Activated CD4-positive, alpha-beta T cell treated with anti-CD3 and anti-CD28 coated beads, Interleukin-2, amount 10 ng/mL, durations not matched to agents 7 days and 5 days (primary cell): ENCODE results near the gene KCNG1. TPM values are rescaled to one million over a fixed set of nuclear protein-coding genes. Genes with fewer than 3 reads are reported as not detected.

ENCODE experiments used
- CTCF ChIA-PET: fragments of 350-600 bp; sonication (Branson Sonifier 250); formaldehyde crosslinking; loops from one replicate; lab custom pipeline; 2021; ENCODE audit warnings: antibody characterized with exemption; lab: Charles Lee
- POLR2A ChIA-PET: fragments of 350-600 bp; sonication (Branson Sonifier 250); formaldehyde crosslinking; loops from one replicate; lab custom pipeline; 2021; ENCODE audit warnings: antibody characterized with exemption; lab: Charles Lee
- DNase-seq: peaks from one replicate; pipeline ENCODE4 v3.0.0-alpha.2; 2020
- H3K27ac Mint-ChIP-seq: one replicate; pipeline ENCODE4 v1.8.0; 2021; ENCODE audit warnings: mild to moderate bottlenecking, moderate library complexity, mixed read lengths
- H3K27me3 Mint-ChIP-seq: one replicate; pipeline ENCODE4 v1.8.0; 2021; ENCODE audit warnings: mixed read lengths
- H3K36me3 Mint-ChIP-seq: one replicate; pipeline ENCODE4 v1.8.0; 2021; ENCODE audit warnings: low read depth, mixed read lengths
- H3K4me1 Mint-ChIP-seq: one replicate; pipeline ENCODE4 v1.8.0; 2021; ENCODE audit warnings: mixed read lengths
- H3K4me3 Mint-ChIP-seq: one replicate; pipeline ENCODE4 v1.8.0; 2021; ENCODE audit warnings: mild to moderate bottlenecking, moderate library complexity, mixed read lengths
- H3K9me3 Mint-ChIP-seq: one replicate; pipeline ENCODE4 v1.8.0; 2021; ENCODE audit warnings: mixed read lengths
- total RNA-seq, 2 experiments: library from RNA; stranded (reverse); gene quantifications; one replicate each; pipeline ENCODE4 v1.2.3, GENCODE V29; 2021

Gene KCNG1
- total RNA-seq, 2 experiments from 2014 or later: not detected

DNA sequence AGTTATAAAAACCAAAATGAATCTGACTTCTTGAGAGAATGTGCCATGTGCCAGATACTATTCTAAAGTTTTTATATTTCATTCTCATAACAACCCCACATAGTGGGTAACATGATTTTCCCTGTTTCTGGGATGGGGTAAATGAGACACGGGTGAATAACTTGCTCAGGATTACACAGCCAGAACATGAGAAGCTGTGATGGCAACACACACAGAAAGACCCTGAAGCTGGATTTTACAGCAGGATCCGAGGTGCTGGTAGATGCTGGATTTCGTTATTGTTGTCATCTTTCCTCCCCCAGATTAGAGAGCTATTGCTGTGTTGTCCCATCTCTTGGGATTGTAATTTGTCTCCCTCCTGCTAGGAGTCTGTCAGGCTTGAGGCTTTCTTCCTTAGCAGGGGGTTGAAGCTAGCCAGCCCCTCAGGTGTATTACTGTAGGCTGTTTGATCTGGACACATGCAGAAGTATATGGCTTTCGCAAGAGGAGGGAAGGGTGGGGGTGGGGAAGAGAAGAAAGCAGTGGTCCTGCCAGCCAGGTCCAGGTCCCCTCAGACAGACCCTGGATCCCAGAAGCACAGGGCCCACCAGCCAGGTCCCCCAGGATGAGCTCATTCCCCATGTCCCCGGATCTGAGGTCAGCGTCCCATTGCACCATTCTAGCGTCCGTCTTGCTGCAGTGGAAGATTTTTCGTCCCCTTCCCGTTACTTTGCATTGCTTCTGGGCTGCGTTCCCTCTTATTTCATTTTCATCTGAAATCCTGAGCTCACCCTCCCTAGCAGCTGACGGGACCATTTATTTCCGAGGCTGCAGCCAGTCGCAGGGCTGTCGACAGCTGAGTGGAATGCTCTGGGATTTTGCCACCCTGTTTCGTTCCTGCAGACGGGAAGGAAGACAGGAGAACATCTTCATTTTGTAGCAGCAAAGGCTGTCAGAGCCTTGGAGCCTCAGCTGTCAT lies 7.3 kb upstream of the KCNG1 start:
- peaks cover 6% of the 10 kb centered on the region for H3K9me3 Mint-ChIP-seq
- no peaks in the 10 kb centered on the region for H3K36me3 Mint-ChIP-seq
- POLR2A ChIA-PET: interaction anchor here (1.1 kb wide), 1 partner anchor 224 kb away, joined by 4 read pairs; no protein-coding TSS in a partner anchor
- H3K4me1 Mint-ChIP-seq: no peaks in the 10 kb centered on the region
- CTCF ChIA-PET: interaction anchor here (0.6 to 1.2 kb wide), 2 partner anchors 43 to 208 kb away, joined by 3 to 5 read pairs; no protein-coding TSS in a partner anchor
- H3K27ac Mint-ChIP-seq: no peak overlapping the region
- no peak overlapping the region for H3K4me3 Mint-ChIP-seq
- no peak for DNase-seq
- peaks cover 50% of the 10 kb centered on the region for H3K27me3 Mint-ChIP-seq

DNA sequence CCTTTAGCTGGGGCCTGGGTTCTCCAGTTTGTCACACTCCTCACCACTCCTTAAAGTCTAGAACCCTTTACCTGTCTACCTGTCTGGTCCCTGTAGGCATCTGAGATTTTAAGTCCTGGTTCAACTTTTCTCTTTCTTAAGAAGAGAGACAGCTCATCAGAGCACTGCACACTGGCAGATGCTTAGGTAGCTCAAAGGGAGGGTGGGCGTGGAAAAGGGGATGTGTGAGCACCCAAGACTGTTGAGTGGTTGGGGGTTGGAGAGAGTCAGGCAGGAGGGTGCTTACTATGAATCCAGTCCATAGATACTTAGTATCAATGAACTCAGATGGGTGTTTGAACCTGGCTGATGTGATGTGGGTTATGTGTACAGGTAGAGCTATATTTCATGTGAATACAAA lies 6.6 kb upstream of the KCNG1 start:
- H3K4me3 Mint-ChIP-seq: no peak overlapping the region
- DNase-seq: no peak
- H3K27me3 Mint-ChIP-seq: peaks cover 53% of the 10 kb centered on the region
- H3K9me3 Mint-ChIP-seq: peaks cover 6% of the 10 kb centered on the region
- POLR2A ChIA-PET: interaction anchor here (1.1 kb wide), 1 partner anchor 224 kb away, joined by 4 read pairs; no protein-coding TSS in a partner anchor
- no peak overlapping the region for H3K27ac Mint-ChIP-seq
- no peaks in the 10 kb centered on the region for H3K36me3 Mint-ChIP-seq
- no peaks in the 10 kb centered on the region for H3K4me1 Mint-ChIP-seq
- CTCF ChIA-PET: interaction anchor here (1.2 kb wide), 1 partner anchor 42 kb away, joined by 5 read pairs; no protein-coding TSS in a partner anchor

GRCh38 chr20:51028616-51029212 lies 5.8 kb upstream of the KCNG1 start:
- H3K9me3 Mint-ChIP-seq: peaks cover 6% of the 10 kb centered on the region
- DNase-seq: no peak
- H3K4me1 Mint-ChIP-seq: no peaks in the 10 kb centered on the region
- ChIA-PET POLR2A (interaction anchor here (1.1 kb wide), 1 partner anchor 225 kb away, joined by 4 read pairs; no protein-coding TSS in a partner anchor), CTCF (no interaction called here)
- no peaks in the 10 kb centered on the region for H3K36me3 Mint-ChIP-seq
- H3K27me3 Mint-ChIP-seq: peaks cover 61% of the 10 kb centered on the region
- peak overlapping the region; percentile 66 for H3K27ac Mint-ChIP-seq
- H3K4me3 Mint-ChIP-seq: no peak overlapping the region

- H3K27ac Mint-ChIP-seq: no peak overlapping the region
- DNase-seq: no peak
- no peaks in the 10 kb centered on the region for H3K36me3 Mint-ChIP-seq
- H3K9me3 Mint-ChIP-seq: peaks cover 6% of the 10 kb centered on the region
- ChIA-PET POLR2A (no interaction called here), CTCF (no interaction called here)
- peaks cover 65% of the 10 kb centered on the region for H3K27me3 Mint-ChIP-seq
- H3K4me1 Mint-ChIP-seq: peaks cover 2% of the 10 kb centered on the region
- no peak overlapping the region for H3K4me3 Mint-ChIP-seq
Observed at GRCh38 chr20:51027035-51027795, 4.3 kb upstream of the KCNG1 start.

DNA sequence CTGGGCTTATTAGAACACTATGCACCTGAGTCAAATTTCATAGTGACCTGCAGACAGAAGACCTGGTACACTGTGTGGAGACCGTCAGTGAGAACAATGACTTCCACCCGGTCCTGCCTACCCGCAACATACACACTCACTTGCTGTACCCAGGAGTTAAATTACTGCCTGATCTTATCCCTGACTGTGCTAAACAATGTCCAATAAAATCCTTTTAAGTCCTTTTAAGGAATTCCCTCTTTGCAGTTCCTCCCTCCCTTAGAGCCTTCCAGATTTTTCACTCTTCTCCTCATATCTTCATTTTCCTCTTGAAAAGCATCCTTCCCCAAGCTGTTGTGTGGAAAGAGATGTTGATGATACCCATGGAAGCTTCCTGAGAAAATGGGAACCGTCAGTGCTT lies 3.4 kb upstream of the KCNG1 start:
- CTCF ChIA-PET: no interaction called here
- peaks cover 4% of the 10 kb centered on the region for H3K4me1 Mint-ChIP-seq
- POLR2A ChIA-PET: no interaction called here
- no peaks in the 10 kb centered on the region for H3K9me3 Mint-ChIP-seq
- peaks cover 65% of the 10 kb centered on the region for H3K27me3 Mint-ChIP-seq
- no peak for DNase-seq
- no peaks in the 10 kb centered on the region for H3K36me3 Mint-ChIP-seq
- no peak overlapping the region for H3K4me3 Mint-ChIP-seq
- no peak overlapping the region for H3K27ac Mint-ChIP-seq

GRCh38 chr20:51024761-51025160 lies 1.9 kb upstream of the KCNG1 start:
- Mint-ChIP-seq H3K9me3 (no peaks in the 10 kb centered on the region), H3K4me1 (peaks cover 4% of the 10 kb centered on the region), H3K27me3 (peaks cover 72% of the 10 kb centered on the region), H3K4me3 (no peak overlapping the region), H3K27ac (no peak overlapping the region), H3K36me3 (no peaks in the 10 kb centered on the region)
- CTCF ChIA-PET: no interaction called here
- POLR2A ChIA-PET: no interaction called here
- DNase-seq: no peak

- H3K9me3 Mint-ChIP-seq: no peaks in the 10 kb centered on the region
- CTCF ChIA-PET: no interaction called here
- H3K4me3 Mint-ChIP-seq: peak overlapping the region; percentile 35
- DNase-seq: no peak
- POLR2A ChIA-PET: no interaction called here
- H3K27ac Mint-ChIP-seq: no peak overlapping the region
- H3K27me3 Mint-ChIP-seq: peaks cover 64% of the 10 kb centered on the region
- no peaks in the 10 kb centered on the region for H3K36me3 Mint-ChIP-seq
- H3K4me1 Mint-ChIP-seq: peaks cover 4% of the 10 kb centered on the region
Observed at GRCh38 chr20:51023617-51024155, 779 bp upstream of the KCNG1 start.

GRCh38 chr20:51022227-51022802 lies 592 bp downstream of the KCNG1 start:
- ChIA-PET POLR2A (no interaction called here), CTCF (interaction anchor here (1.5 kb wide), 1 partner anchor 28 kb away, joined by 3 read pairs; no protein-coding TSS in a partner anchor)
- DNase-seq: no peak
- peaks cover 58% of the 10 kb centered on the region for H3K27me3 Mint-ChIP-seq
- no peak overlapping the region for H3K27ac Mint-ChIP-seq
- H3K36me3 Mint-ChIP-seq: no peaks in the 10 kb centered on the region
- H3K4me1 Mint-ChIP-seq: peaks cover 4% of the 10 kb centered on the region
- peak overlapping the region; percentile 49 for H3K4me3 Mint-ChIP-seq
- H3K9me3 Mint-ChIP-seq: no peaks in the 10 kb centered on the region

DNA sequence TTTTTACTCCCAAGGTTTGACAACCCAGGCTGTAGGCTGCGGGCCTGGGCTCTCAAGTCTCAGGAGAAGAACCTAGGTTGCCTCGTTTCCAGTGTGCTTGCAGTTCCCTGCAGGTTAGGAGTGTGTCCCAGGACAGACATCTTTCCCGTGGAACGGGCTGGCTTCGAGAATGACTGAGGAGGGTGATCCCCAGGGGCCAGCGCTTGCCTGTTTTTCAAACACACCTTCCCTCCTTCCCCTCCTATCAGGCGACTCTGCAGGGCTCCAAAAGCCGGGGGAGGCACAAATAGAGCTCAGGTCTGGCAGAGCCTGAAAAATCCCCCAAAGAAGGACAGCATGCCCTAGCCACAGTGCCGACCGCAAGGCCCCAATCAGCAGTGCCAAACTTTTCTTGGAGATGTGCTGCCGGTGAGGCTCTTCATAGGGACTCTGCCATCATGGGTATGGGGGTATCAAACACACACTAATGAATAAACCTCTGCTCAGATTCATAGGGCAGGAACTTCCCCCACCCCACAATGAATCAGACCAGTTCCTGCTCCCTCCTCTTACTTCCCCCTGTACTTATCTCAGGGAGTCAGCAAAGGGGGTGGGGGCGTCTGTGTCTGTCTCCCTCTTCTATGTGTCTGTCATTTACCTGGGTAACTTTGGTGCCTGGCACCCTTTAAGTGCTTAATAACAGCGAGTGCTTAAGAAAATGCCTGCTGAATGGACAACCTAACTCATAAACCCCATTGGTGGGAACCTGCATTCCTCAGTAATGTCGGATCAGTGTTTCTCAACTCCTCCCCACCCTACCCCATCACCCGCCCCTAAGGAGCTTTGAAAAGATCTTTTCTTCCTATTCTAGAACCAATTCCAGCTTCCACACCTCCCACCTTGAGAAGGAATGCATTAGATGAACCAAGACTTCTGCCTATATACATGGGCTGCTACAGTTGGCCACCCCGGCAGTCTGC lies 1.6 kb downstream of the KCNG1 start:
- H3K27ac Mint-ChIP-seq: no peak overlapping the region
- H3K36me3 Mint-ChIP-seq: no peaks in the 10 kb centered on the region
- ChIA-PET POLR2A (no interaction called here), CTCF (interaction anchor here (0.6 to 1.5 kb wide), 2 partner anchors 29 to 85 kb away, joined by 3 read pairs; no protein-coding TSS in a partner anchor)
- no peaks in the 10 kb centered on the region for H3K9me3 Mint-ChIP-seq
- peak overlapping the region; percentile 49 for H3K4me3 Mint-ChIP-seq
- peaks cover 4% of the 10 kb centered on the region for H3K4me1 Mint-ChIP-seq
- no peak for DNase-seq
- peaks cover 52% of the 10 kb centered on the region for H3K27me3 Mint-ChIP-seq

GRCh38 chr20:51020657-51021056 lies 2.2 kb downstream of the KCNG1 start:
- peaks cover 4% of the 10 kb centered on the region for H3K4me1 Mint-ChIP-seq
- H3K27ac Mint-ChIP-seq: no peak overlapping the region
- H3K27me3 Mint-ChIP-seq: peaks cover 46% of the 10 kb centered on the region
- no peaks in the 10 kb centered on the region for H3K36me3 Mint-ChIP-seq
- ChIA-PET CTCF (interaction anchor here (0.6 to 1.5 kb wide), 2 partner anchors 30 to 85 kb away, joined by 3 read pairs; no protein-coding TSS in a partner anchor), POLR2A (no interaction called here)
- no peak for DNase-seq
- H3K9me3 Mint-ChIP-seq: no peaks in the 10 kb centered on the region
- H3K4me3 Mint-ChIP-seq: no peak overlapping the region
